HepG2 (cell line): ENCODE results near the gene KATNB1. TPM values are rescaled to one million over a fixed set of nuclear protein-coding genes. Genes with fewer than 3 reads are reported as not detected.

ENCODE experiments used
- ATAC-seq: fragments of 200-7000 bp; cut with Tn5 transposase; 3 replicates; pipeline ENCODE4 v1.9.1; 2020; ENCODE audit warnings: mild to moderate bottlenecking, moderate library complexity
- BruUV-seq: library from RNA; stranded (reverse); fragments of 400-500 nt; replicated peaks from 2 replicates; lab custom pipeline; 2021; lab: Mats Ljungman, UMichigan
- CTCF ChIA-PET: fragments of 300-600 bp; formaldehyde crosslinking; extraction: SDS; loops from one replicate; lab custom pipeline; 2021; ENCODE audit warnings: low total read pairs, inconsistent platforms, low intra/inter-chr PET ratio; lab: Yijun Ruan, JAX
- POLR2A ChIA-PET: fragments of 350-600 bp; sonication (Branson Sonifier 250); formaldehyde crosslinking; loops from one replicate; lab custom pipeline; 2020; ENCODE audit warnings: antibody characterized with exemption, inconsistent platforms; lab: Yijun Ruan, JAX
- DNase-seq: peaks from one replicate; pipeline ENCODE4 v3.0.0-alpha.2; 2015; ENCODE audit warnings: low spot score
- FAIRE-seq: peaks from 3 replicates; lab custom pipeline; 2011; peaks lifted over from hg19 to GRCh38; lab: Jason Lieb, UNC
- H2AFZ ChIP-seq: one replicate; pipeline ENCODE4 v1.6.1; 2011; ENCODE audit warnings: low read length, inconsistent platforms
- H3K27ac ChIP-seq: fragments of 300-600 bp; 3 replicates; pipeline ENCODE4 v1.8.0; 2011; ENCODE audit warnings: mixed run types, mild to moderate bottlenecking, mixed read lengths, low read length, inconsistent platforms; ENCODE audit not compliant: insufficient read depth; ENCODE audit errors: extremely low read length
- H3K27me3 ChIP-seq, 2 experiments: fragments of 200-600 bp in 1 of 2; 2 replicates in 1 of 2; 3 replicates in 1 of 2; pipeline versions ENCODE4 v1.6.0 to v1.8.0; 2011; ENCODE audit warnings: low read length in 2 of 2, mild to moderate bottlenecking in 2 of 2, moderate library complexity in 2 of 2, inconsistent platforms in 1 of 2; ENCODE audit not compliant: insufficient read depth in 2 of 2, control insufficient read depth in 1 of 2
- H3K36me3 ChIP-seq, 2 experiments: fragments of 200-600 bp in 1 of 2; replicated peaks in 1 of 2; 2 replicates in 1 of 2; 3 replicates in 1 of 2; pipeline versions ENCODE4 v1.5.1 to v1.8.0; 2011; ENCODE audit warnings: low read length in 2 of 2, inconsistent platforms in 1 of 2; ENCODE audit not compliant: insufficient read depth in 2 of 2, control insufficient read depth in 1 of 2
- H3K4me1 ChIP-seq: 2 replicates; pipeline ENCODE4 v1.5.1; 2012; ENCODE audit warnings: low read length, inconsistent platforms; ENCODE audit not compliant: insufficient read depth
- H3K4me2 ChIP-seq: 2 replicates; pipeline ENCODE4 v1.6.0; 2011; ENCODE audit warnings: low read depth, low read length, inconsistent platforms
- H3K4me3 ChIP-seq, 3 experiments: fragments of 200-600 bp in 1 of 3; sonication (generic), shearing (Covaris generic) in 1 of 3; replicated peaks in 1 of 3; 2 replicates each; pipeline ENCODE4 v1.5.1; 2011 to 2016; ENCODE audit warnings: low read length in 3 of 3, inconsistent platforms in 2 of 3, low read depth in 2 of 3, mild to moderate bottlenecking in 2 of 3, control low read depth in 1 of 3, mixed read lengths in 1 of 3; ENCODE audit not compliant: insufficient read depth in 1 of 3
- H3K79me2 ChIP-seq: one replicate; pipeline ENCODE4 v1.6.1; 2011; ENCODE audit warnings: low read length, inconsistent platforms; ENCODE audit not compliant: insufficient read depth
- H3K9ac ChIP-seq: 2 replicates; pipeline ENCODE4 v1.6.0; 2011; ENCODE audit warnings: mild to moderate bottlenecking, low read depth, low read length, inconsistent platforms; ENCODE audit not compliant: insufficient read depth
- H3K9me3 ChIP-seq: 2 replicates; pipeline ENCODE4 v1.5.1; 2012; ENCODE audit warnings: mild to moderate bottlenecking, low read length
- H4K20me1 ChIP-seq: 2 replicates; pipeline ENCODE4 v1.6.0; 2011; ENCODE audit warnings: inconsistent platforms, mild to moderate bottlenecking, low read length, moderate library complexity; ENCODE audit not compliant: insufficient read depth
- MED1 ChIP-seq: sonication (generic); formaldehyde crosslinking; IDR thresholded peaks from 2 replicates; pipeline ENCODE4 v1.4.0; 2020; ENCODE audit warnings: missing genetic modification reagents
- ZBTB3 ChIP-seq: sonication (generic); formaldehyde crosslinking; IDR thresholded peaks from 2 replicates; pipeline ENCODE4 v1.4.0; 2020; ENCODE audit warnings: low read depth, mild to moderate bottlenecking, moderate library complexity, missing genetic modification reagents, borderline replicate concordance
- ZBTB38 ChIP-seq: sonication (generic); formaldehyde crosslinking; IDR thresholded peaks from 2 replicates; pipeline ENCODE4 v1.5.1; 2020; ENCODE audit warnings: mild to moderate bottlenecking, missing genetic modification reagents
- ZNF687 ChIP-seq: sonication (generic); formaldehyde crosslinking; IDR thresholded peaks from 2 replicates; pipeline ENCODE4 v1.5.1; 2020; ENCODE audit warnings: mild to moderate bottlenecking, missing genetic modification reagents, moderate library complexity
- WGBS: methylation state at CpG from one replicate; pipeline ENCODE4 v1.1.6; 2017; ENCODE audit warnings: low lambda C conversion rate; 5-methylcytosine and 5-hydroxymethylcytosine counted together
- in situ Hi-C: cut with HindIII; loops from 2 replicates; pipeline ENCODE4 v1.10.0; 2017; ENCODE audit warnings: low pct_unique_long_range_greater_than_20kb; ENCODE audit not compliant: extremely low pct_ligation_motif_present
- intact Hi-C: fragments of 100-400 bp; cut with micrococcal nuclease; formaldehyde crosslinking; loops from one replicate; pipeline ENCODE4 v1.10.0; 2022; ENCODE audit not compliant: unreplicated experiment
- polyA plus RNA-seq, 8 experiments: library from polyadenylated mRNA; depleted of rRNA in 3 of 8; stranded (reverse) in 7 of 8; unstranded in 1 of 8; fragments of >200 nt; fragmentation: Illumina TruSeq in 4 of 8; extraction: Trizol in 4 of 8; gene quantifications; 2 replicates each; pipeline versions ENCODE4 v1.2.1 to v1.2.3, GENCODE V29; 2011 to 2016; ENCODE audit warnings: low read depth in 4 of 8, missing spikeins in 1 of 8, mixed read lengths in 1 of 8; ENCODE audit not compliant: insufficient read depth in 1 of 8
- total RNA-seq, 5 experiments: library from RNA; depleted of rRNA; stranded (reverse); fragments of >200 nt; fragmentation: Illumina TruSeq; extraction: Trizol; gene quantifications; 2 replicates each; pipeline ENCODE4 v1.2.3, GENCODE V29; 2016; ENCODE audit warnings: low read depth in 1 of 5

The KATNB1 gene
- total and polyA plus RNA-seq, 2 of the 13 experiments (the other 11 are each of a cell fraction or from before 2014, with no cell fraction given) = 31.5 to 43.5 TPM

- CTCF ChIA-PET = no interaction called here
- WGBS = 98% methylated on average over 7 of the region's 7 CpGs
- in situ Hi-C loops = no loop called here
- Histone ChIP-seq H3K9ac (no peak overlapping the region), H3K4me3 (no peak overlapping the region), H3K79me2 (peaks cover 3% of the 10 kb centered on the region), H2AFZ (no peak overlapping the region), H4K20me1 (no peaks in the 10 kb centered on the region), H3K4me2 (no peak overlapping the region)
- no TSS peak for BruUV-seq
- intact Hi-C loops = loop anchor here (5.0 kb wide), 2 partner anchors 62 to 78 kb away; no protein-coding TSS in a partner anchor
- peak; percentile 55 for TF ChIP-seq ZNF687 (CRISPR knock-in tag)
- no peak for TF ChIP-seq MED1 (CRISPR knock-in tag)
- peak; percentile 100 for TF ChIP-seq ZBTB38 (CRISPR knock-in tag)
- TF ChIP-seq ZBTB3 (CRISPR knock-in tag) = no peak
- TF ChIP-seq, all 625 proteins: peak for 2
- H3K4me1 ChIP-seq = peaks cover 42% of the 10 kb centered on the region
- peak overlapping the region; percentile 44 for H3K27ac ChIP-seq
- no peak for DNase-seq
- no peak for ATAC-seq
- no peaks in the 10 kb centered on the region for H3K27me3 ChIP-seq
- H3K9me3 ChIP-seq = no peaks in the 10 kb centered on the region
- H3K36me3 ChIP-seq = peaks cover 14 to 31% of the 10 kb centered on the region in 2 experiments; a peak in 4 of 5 replicates
- no peak for FAIRE-seq
- POLR2A ChIA-PET = interaction anchor here (1.6 to 8.1 kb wide), 4 partner anchors 14 to 108 kb away, joined by 6 to 141 read pairs (median 28); partner anchors contain the start of genes KATNB1 and KIFC3
Measured at GRCh38 chr16:57784334-57784733, 48.8 kb downstream of the KATNB1 start.
